PC-3 (cell line): ENCODE measurements around the gene ATP13A4. TPM values are rescaled to one million over a fixed set of nuclear protein-coding genes. Genes with fewer than 3 reads are reported as not detected.

Experiments used
- ATAC-seq: fragments of 200-7000 bp; cut with Tn5 transposase; 2 replicates; pipeline ENCODE4 v1.9.1; 2020; ENCODE audit warnings: mild to moderate bottlenecking, moderate library complexity
- Bru-seq: library from RNA; stranded (reverse); fragments of 400-500 nt; gene quantifications from one replicate; lab custom pipeline; 2021; lab: Mats Ljungman, UMichigan
- BruChase-seq, 2 experiments: library from RNA; stranded (reverse); fragments of 400-500 nt; gene quantifications; one replicate each; lab custom pipeline; 2021; lab: Mats Ljungman, UMichigan
- BruUV-seq: library from RNA; stranded (reverse); fragments of 400-500 nt; replicated peaks from 2 replicates; lab custom pipeline; 2021; lab: Mats Ljungman, UMichigan
- CTCF ChIA-PET: fragments of 300-600 bp; sonication (Branson Sonifier 250); formaldehyde crosslinking; loops from one replicate; lab custom pipeline; 2022; ENCODE audit warnings: antibody characterized with exemption; lab: Charles Lee
- POLR2A ChIA-PET: fragments of 300-600 bp; sonication (Branson Sonifier 250); formaldehyde crosslinking; loops from one replicate; lab custom pipeline; 2022; ENCODE audit warnings: antibody characterized with exemption; ENCODE audit not compliant: unreplicated experiment; lab: Charles Lee
- DNase-seq: peaks from one replicate; pipeline ENCODE4 v3.0.0-alpha.2; 2015
- H2AFZ ChIP-seq: fragments of 300-600 bp; sonication (generic); 2 replicates; pipeline ENCODE4 v1.6.0; 2016; ENCODE audit warnings: antibody characterized with exemption, low read length
- H3F3A ChIP-seq: fragments of 300-600 bp; sonication (generic); one replicate; pipeline ENCODE4 v1.6.0; 2017; ENCODE audit warnings: antibody characterized with exemption, low read length, control low read depth, mild to moderate bottlenecking; ENCODE audit not compliant: unreplicated experiment
- H3K27ac ChIP-seq: fragments of 300-600 bp; sonication (generic); 2 replicates; pipeline ENCODE4 v1.5.1; 2016; ENCODE audit warnings: mild to moderate bottlenecking, low read length
- H3K27me3 ChIP-seq: fragments of 300-600 bp; sonication (generic); 2 replicates; pipeline ENCODE4 v1.6.1; 2016; ENCODE audit warnings: low read length, mixed read lengths
- H3K36me3 ChIP-seq: fragments of 300-600 bp; sonication (generic); 2 replicates; pipeline ENCODE4 v1.6.1; 2016; ENCODE audit warnings: low read depth, mixed run types, low read length, mixed read lengths
- H3K4me1 ChIP-seq: fragments of 300-600 bp; sonication (generic); 2 replicates; pipeline ENCODE4 v1.5.1; 2016; ENCODE audit warnings: low read length; ENCODE audit not compliant: insufficient read depth
- H3K4me2 ChIP-seq: fragments of 300-600 bp; sonication (generic); 2 replicates; pipeline ENCODE4 v1.6.0; 2016; ENCODE audit warnings: low read length
- H3K4me3 ChIP-seq: fragments of 300-600 bp; sonication (generic); 2 replicates; pipeline ENCODE4 v1.5.1; 2016; ENCODE audit warnings: mild to moderate bottlenecking, low read length, mixed read lengths
- H3K79me2 ChIP-seq: fragments of 300-600 bp; sonication (generic); 2 replicates; pipeline ENCODE4 v1.6.1; 2017; ENCODE audit warnings: low read length, mixed read lengths
- H3K9ac ChIP-seq: fragments of 300-600 bp; sonication (generic); 2 replicates; pipeline ENCODE4 v1.6.0; 2016; ENCODE audit warnings: mild to moderate bottlenecking, low read length
- H3K9me2 ChIP-seq: fragments of 300-600 bp; sonication (generic); replicated peaks from 2 replicates; pipeline ENCODE4 v1.6.1; 2016; ENCODE audit warnings: mixed run types, low read length, mixed read lengths
- H3K9me3 ChIP-seq: fragments of 300-600 bp; sonication (generic); 2 replicates; pipeline ENCODE4 v1.6.1; 2016; ENCODE audit warnings: low read length, mixed read lengths
- H4K20me1 ChIP-seq: fragments of 300-600 bp; sonication (generic); 2 replicates; pipeline ENCODE4 v1.6.1; 2016; ENCODE audit warnings: low read length, mixed read lengths
- EZH2 ChIP-seq: fragments of 300-600 bp; sonication (generic); IDR thresholded peaks from one replicate; pipeline ENCODE4 v1.6.1; 2017; ENCODE audit warnings: antibody characterized with exemption, mild to moderate bottlenecking, low read length; ENCODE audit not compliant: unreplicated experiment
- EZH2phosphoT487 ChIP-seq: fragments of 300-600 bp; sonication (generic); IDR thresholded peaks from 2 replicates; pipeline ENCODE4 v1.6.1; 2018; ENCODE audit warnings: mild to moderate bottlenecking, antibody characterized with exemption, low read length, borderline replicate concordance
- intact Hi-C: fragments of 100-400 bp; cut with micrococcal nuclease; formaldehyde crosslinking; loops from 2 replicates; pipeline ENCODE4 v1.9.0; 2023
- long read RNA-seq: library from polyadenylated mRNA; unstranded; transcript quantifications from one replicate; pipeline ENCODE4 v2.0.0, GENCODE V29; 2021; ENCODE audit not compliant: unreplicated experiment
- total RNA-seq: library from RNA; depleted of rRNA; stranded (reverse); fragments of >200 nt; gene quantifications from 2 replicates; pipeline ENCODE4 v1.2.3, GENCODE V29; 2014; rRNA removed
- TF ChIP-seq, protein P1 (sequence below): fragments of 300-600 bp; sonication (generic); conservative IDR thresholded peaks from 2 replicates; pipeline ENCODE4 v1.5.1; 2017; ENCODE audit warnings: antibody characterized with exemption, low read depth, mild to moderate bottlenecking, low read length

Gene ATP13A4, protein sequence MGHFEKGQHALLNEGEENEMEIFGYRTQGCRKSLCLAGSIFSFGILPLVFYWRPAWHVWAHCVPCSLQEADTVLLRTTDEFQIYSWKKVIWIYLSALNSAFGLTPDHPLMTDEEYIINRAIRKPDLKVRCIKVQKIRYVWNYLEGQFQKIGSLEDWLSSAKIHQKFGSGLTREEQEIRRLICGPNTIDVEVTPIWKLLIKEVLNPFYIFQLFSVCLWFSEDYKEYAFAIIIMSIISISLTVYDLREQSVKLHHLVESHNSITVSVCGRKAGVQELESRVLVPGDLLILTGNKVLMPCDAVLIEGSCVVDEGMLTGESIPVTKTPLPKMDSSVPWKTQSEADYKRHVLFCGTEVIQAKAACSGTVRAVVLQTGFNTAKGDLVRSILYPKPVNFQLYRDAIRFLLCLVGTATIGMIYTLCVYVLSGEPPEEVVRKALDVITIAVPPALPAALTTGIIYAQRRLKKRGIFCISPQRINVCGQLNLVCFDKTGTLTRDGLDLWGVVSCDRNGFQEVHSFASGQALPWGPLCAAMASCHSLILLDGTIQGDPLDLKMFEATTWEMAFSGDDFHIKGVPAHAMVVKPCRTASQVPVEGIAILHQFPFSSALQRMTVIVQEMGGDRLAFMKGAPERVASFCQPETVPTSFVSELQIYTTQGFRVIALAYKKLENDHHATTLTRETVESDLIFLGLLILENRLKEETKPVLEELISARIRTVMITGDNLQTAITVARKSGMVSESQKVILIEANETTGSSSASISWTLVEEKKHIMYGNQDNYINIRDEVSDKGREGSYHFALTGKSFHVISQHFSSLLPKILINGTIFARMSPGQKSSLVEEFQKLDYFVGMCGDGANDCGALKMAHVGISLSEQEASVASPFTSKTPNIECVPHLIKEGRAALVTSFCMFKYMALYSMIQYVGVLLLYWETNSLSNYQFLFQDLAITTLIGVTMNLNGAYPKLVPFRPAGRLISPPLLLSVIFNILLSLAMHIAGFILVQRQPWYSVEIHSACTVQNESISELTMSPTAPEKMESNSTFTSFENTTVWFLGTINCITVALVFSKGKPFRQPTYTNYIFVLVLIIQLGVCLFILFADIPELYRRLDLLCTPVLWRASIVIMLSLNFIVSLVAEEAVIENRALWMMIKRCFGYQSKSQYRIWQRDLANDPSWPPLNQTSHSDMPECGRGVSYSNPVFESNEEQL
- total RNA-seq (not detected in 2 replicates), Bru-seq, nascent RNA (percentile 9 among the genes with signal in this experiment), BruChase-seq, experiment 1, labeled RNA remaining after a 6-hour chase (percentile 6 among the genes with signal in this experiment), BruChase-seq, experiment 2, labeled RNA remaining after a 2-hour chase (percentile 10 among the genes with signal in this experiment)
- long read RNA-seq, result 0 reads

DNA sequence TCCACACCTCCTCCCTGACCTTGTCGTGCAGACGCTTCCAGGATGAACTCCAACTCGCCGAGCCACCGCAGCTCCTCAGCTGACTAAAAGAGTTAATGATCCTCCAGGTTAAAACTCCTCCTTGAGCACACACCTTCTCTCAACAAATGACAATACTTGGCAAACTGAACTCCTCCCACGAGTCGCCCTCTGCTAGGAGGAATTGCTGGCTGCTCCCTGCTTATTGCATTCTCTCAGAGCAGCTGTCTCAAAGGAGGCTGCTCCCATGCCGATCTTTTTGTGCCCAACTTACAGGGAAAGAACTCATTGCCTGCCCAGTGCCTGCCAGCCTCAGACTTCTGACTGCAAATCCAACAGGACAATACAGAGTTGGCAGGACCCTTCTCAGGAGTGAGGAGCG is at the start of gene ATP13A4:
ATP13A4 (minus strand) TSS at position 85 of the 400 bp plus-strand sequence. CDS start 96 bp downstream, outside the sequence.
- H3K4me3 ChIP-seq, result no peak within 1 kb of the TSS
- H3F3A ChIP-seq, result no peaks in the 10 kb centered on the region
- no peaks in the 10 kb centered on the region for H3K9me2 ChIP-seq
- no peak within 1 kb of the TSS for H3K9ac ChIP-seq
- intact Hi-C loops, result no loop called here
- no peaks in the 10 kb centered on the region for H3K36me3 ChIP-seq
- no peak within 1 kb of the TSS for H3K4me2 ChIP-seq
- peaks cover 82% of the 10 kb centered on the region for H3K27me3 ChIP-seq
- H3K79me2 ChIP-seq, result no peaks in the 10 kb centered on the region
- no peak within 1 kb of the TSS for H3K27ac ChIP-seq
- H3K9me3 ChIP-seq, result no peaks in the 10 kb centered on the region
- CTCF ChIA-PET, result no interaction called here
- BruUV-seq, result no TSS peak
- no peaks in the 10 kb centered on the region for H4K20me1 ChIP-seq
- ATAC-seq, result 0 out of 2 replicates have a peak, but pooled peaks have one; percentile 27
- POLR2A ChIA-PET, result no interaction called here
- TF ChIP-seq EZH2, result no peak
- no peak for TF ChIP-seq EZH2phosphoT487
- TF ChIP-seq, protein P1, sequence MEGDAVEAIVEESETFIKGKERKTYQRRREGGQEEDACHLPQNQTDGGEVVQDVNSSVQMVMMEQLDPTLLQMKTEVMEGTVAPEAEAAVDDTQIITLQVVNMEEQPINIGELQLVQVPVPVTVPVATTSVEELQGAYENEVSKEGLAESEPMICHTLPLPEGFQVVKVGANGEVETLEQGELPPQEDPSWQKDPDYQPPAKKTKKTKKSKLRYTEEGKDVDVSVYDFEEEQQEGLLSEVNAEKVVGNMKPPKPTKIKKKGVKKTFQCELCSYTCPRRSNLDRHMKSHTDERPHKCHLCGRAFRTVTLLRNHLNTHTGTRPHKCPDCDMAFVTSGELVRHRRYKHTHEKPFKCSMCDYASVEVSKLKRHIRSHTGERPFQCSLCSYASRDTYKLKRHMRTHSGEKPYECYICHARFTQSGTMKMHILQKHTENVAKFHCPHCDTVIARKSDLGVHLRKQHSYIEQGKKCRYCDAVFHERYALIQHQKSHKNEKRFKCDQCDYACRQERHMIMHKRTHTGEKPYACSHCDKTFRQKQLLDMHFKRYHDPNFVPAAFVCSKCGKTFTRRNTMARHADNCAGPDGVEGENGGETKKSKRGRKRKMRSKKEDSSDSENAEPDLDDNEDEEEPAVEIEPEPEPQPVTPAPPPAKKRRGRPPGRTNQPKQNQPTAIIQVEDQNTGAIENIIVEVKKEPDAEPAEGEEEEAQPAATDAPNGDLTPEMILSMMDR, result no peak
- H3K4me1 ChIP-seq, result no peaks in the 10 kb centered on the region
- no peak within 1 kb of the TSS for H2AFZ ChIP-seq
- DNase-seq, result no peak

DNA sequence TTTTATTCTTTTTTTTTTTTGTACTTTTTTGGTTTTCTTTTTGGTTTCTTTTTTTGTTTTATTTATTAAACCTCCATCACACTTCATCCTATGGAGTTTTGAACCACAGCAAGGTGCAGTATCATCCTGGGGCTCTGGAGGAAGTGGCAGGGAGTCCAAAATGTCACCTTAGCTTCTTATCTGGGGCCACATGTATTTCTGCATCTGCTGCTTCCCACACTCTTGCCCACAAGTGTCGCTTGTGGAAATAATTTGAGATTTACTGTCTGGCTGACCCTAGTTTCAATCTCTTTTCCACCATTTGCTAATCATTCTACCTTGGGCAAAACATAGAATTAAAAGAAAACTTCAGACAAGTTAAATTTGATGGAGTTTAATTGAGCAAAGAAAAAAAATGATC is 44.7 kb upstream of the ATP13A4 start:
- ChIA-PET CTCF (no interaction called here), POLR2A (no interaction called here)
- no TSS peak for BruUV-seq
- Histone ChIP-seq H3K27ac (no peak overlapping the region), H3K27me3 (no peaks in the 10 kb centered on the region), H3K9ac (no peak overlapping the region), H3K9me2 (no peaks in the 10 kb centered on the region), H4K20me1 (peaks cover 34% of the 10 kb centered on the region; the same call in 1 of the 2 replicates), H3F3A (no peaks in the 10 kb centered on the region), H3K4me1 (peaks cover 7% of the 10 kb centered on the region), H3K36me3 (peaks cover 15% of the 10 kb centered on the region; the same call in 1 of the 2 replicates), H3K4me3 (no peak overlapping the region), H3K4me2 (no peak overlapping the region), H3K9me3 (no peaks in the 10 kb centered on the region), H3K79me2 (peaks cover 96% of the 10 kb centered on the region), H2AFZ (no peak overlapping the region)
- TF ChIP-seq, protein P1, result no peak
- TF ChIP-seq EZH2, result no peak
- DNase-seq (no peak), ATAC-seq (no peak)
- intact Hi-C loops, result no loop called here
